Measurements from ENCODE around the gene EMC7.
A peak's percentile ranks its signal among the peaks of the same experiment; 100 is the strongest.

The EMC7 gene

DNA sequence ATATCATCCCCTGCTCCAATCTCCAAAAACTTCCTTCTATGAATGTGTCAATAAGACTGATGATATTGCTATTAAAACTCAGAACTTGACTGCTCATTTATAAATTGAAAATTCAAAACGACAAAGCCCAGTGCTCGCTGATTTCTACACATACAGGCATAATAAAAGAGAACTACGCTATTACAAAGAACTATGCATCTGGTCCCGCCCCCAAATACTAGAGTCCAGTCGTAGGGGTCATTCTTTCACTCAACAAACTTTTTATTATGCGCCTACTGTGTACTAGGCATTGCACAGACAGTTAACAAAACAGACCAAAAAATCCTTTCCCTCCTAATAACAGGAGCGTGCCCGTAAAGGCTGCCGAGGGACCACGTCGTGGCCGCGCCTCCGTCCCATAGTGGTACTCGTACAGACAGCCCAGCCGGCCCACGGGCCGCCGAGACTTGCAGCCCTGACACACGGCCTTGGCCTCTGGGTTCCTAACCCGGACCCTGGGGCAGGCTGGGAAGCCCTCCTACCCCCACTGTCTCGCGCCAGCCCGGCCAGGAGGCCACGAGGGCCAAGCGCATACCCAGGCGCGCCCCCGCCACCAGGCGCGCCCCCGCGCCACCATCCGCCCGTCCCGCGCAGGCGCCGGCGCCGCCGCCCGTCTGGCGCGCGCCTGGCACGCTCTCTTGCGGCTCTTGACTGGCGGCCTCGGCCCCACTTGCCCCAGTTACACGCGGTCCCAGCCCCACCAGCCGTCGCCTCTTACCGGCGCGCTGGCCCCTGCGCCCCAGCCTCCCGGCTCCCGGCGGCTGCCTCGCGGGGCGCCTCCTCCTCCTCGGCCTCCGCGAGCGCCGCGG lies 63.4 kb downstream of the EMC7 start:
- DNase-seq (ENCODE audit: low read depth): peak; percentile 52

Measured in stimulated activated CD8-positive, alpha-beta memory T cell treated with anti-CD3 and anti-CD28 coated beads, Interleukin-15, amount 100 ng/mL, for 24 hours (primary cell).